ENCODE measurements around the gene ATP10B.

Gene ATP10B

DNA sequence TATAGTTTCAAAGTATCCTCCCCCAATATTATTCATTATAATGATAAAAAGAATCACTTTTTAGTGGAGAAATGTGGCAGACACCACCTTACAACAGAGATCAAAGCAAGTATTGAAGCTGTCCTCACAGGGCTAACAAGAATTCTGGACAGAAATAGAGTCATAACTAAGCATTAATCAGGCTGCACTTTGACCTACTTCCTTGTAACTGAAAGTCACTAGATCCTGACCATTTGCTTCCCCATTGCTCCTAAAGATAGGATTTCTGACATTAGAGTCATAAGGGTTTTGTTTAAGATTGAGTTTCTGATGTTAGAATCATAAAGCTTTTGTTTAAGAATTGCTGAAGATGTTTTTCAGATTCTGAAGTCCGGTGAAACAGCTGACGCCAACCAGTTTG lies 159.7 kb downstream of the ATP10B start:
- no peak for DNase-seq (ENCODE audit: low read depth in 3 of 3)

DNA sequence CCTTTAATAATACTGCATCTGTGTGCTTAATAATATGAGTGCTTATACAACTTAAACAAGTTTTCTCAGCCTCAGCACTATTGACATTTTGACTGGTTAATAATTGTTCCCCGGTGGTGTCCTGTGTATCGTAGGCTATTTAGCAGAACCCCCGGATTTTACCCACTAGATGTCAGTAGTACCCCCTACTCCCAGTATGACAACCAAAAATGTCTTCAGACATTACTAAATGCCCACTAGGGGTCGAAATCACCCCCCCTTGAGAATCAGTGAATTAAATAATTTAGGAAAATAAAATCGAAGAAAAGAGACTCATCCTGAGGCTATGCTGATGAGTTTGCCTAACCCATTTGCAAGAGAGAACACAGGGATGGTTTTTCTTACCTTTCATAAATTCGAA lies 166.3 kb downstream of the ATP10B start:
- no peak for DNase-seq (ENCODE audit: low read depth in 3 of 3)

DNA sequence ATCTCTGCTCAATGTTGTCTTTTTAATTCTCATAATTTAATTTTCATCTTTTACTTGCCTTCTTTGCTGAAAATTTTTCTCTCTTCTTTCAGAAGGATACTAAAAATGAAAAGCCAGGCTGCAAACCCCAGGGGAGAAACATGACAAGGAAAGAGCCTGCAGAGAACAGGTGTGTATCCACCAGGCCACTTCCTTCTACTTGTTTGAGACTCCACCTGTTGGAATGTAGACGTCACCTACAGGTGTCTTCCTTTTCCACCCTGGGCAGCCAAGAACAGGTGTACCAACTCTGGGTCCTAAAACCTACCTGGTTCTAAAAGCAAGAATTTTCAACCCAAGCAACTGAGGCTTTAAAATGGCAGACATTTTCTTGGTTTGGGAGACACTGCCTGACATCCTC lies 166.8 kb downstream of the ATP10B start:
- DNase-seq (ENCODE audit: low read depth in 3 of 3): no peak

DNA sequence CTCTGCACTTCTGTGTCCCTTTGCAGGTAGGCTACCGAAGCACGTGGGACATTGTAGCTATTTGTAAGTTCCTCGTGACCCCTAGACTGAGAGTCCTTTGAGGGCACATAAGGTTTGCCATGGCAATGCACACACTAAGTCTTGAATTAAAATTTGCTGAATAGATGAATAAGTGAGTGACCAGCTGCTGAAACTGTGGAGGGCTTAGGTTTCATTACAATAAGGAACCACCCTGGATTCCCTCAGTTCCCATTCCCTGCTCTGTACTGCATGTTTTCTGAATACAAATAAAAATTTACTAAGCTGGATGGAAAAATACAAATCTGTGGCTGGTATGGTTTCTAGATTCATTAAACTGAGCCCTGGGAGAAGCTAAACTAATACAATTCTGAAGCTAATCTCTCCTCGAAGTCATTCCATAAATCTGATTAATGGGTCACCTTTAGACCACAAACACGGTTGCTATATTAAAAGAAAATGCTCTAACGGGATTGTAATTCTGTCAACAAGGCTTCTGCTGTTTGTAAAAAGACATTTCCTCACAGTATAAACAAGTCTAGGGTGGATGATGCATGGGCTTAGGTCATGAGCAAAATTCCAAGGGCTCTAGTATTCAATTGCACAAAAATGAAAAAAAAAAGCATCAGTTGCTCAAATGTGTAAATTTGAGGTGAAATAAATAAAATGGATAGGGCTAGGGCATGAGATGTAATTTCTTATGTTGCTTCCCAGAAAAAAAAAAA lies 172.3 kb downstream of the ATP10B start:
- DNase-seq (ENCODE audit: low read depth in 3 of 3): no peak

DNA sequence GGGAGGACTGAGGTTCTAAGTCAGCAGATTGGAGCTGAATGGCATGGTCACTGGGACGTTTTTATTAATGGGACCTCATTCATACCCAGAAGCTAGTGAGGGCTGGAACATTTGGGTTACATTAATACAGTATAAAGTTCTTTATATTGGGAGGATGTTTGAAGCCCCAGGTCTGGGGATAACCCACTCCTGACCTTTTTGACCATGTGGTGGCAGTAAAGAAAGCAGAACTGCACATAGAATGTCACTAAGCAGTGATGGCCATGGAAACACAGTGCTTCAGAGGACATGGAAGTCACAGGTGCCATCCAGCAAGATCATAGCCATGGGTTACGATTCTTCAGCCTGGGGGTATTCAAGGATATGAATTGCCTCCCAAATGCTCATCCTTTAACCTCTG lies 176.0 kb downstream of the ATP10B start:
- DNase-seq (ENCODE audit: low read depth in 3 of 3): no peak

DNA sequence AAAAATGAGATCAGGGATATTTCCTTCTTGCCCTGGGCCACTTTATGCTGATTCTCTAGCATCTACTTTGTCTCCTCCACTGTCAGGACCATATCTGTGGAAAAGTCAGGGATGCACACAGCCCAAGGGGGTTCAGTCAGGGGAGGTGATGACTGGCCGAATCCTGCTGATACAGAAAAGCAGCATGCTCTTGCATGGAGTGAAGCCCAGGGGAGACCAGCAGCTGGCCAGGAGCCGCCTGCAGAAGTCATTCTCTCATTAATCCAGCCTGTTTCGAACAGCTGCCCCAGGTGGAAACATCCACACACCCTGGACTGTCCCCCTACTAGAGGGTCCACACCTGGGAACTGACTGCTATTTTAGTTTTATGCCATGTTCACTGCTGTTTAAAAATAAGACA lies 177.1 kb downstream of the ATP10B start:
- DNase-seq (ENCODE audit: low read depth in 3 of 3): no peak

DNA sequence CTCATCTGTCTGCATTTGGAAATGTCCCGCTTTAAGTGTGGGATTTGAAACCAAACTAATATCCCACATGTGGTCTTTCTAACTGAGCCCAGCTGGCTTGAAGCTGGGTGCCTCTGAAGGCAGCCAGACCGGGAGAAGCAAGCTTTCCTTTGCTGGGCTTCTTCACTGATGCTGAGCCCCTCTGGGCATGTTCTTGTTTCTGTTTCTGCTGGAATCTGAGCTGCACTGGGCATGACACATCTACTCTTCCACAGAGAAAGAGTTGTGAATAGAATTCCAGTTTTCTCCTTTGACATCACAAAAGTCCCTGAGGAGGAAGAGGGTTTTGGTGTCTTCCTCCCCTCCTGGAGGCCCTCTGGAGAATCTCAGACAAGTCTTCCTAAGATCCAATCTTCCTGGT lies 179.5 kb downstream of the ATP10B start:
- DNase-seq (ENCODE audit: low read depth in 3 of 3): no peak

DNA sequence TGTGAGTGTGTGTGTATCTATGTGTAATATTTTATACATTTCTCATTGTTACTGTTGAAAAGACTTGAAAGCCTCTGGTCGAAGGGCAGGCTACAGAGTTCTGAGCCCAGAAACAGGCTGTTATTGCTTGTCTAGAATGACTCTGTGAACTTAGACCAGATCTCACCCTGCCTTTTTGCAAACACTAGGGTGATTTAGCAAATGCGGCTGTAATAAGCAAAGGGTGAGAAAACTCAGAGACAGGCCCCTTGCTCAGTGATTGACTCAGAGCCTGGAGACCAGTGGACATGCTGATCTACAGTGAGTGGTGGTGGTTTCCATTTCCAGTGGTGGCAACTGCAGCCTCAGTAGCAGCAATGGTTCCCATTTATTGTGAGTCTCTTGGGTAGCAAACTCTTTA lies 183.7 kb downstream of the ATP10B start:
- no peak for DNase-seq (ENCODE audit: low read depth in 3 of 3)

DNA sequence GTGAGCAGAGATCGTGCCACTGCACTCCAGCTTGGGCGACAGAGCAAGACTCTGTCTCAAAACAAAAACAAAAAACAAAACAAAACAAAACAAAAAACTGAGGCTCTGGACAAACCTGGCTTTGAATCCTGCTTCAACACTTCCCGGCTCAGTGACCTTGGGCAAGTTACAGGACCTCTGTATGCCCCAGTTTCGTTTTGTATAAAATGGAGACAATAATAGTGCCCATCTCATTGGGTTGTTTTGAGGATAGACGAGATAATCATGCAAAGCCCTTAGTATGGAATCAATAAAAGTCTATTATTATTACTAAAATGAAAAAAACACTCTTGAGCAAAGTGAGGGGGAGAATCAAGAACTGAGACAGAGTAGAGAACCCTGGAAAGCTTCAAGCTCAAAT lies 184.9 kb downstream of the ATP10B start:
- no peak for DNase-seq (ENCODE audit: low read depth in 3 of 3)

DNA sequence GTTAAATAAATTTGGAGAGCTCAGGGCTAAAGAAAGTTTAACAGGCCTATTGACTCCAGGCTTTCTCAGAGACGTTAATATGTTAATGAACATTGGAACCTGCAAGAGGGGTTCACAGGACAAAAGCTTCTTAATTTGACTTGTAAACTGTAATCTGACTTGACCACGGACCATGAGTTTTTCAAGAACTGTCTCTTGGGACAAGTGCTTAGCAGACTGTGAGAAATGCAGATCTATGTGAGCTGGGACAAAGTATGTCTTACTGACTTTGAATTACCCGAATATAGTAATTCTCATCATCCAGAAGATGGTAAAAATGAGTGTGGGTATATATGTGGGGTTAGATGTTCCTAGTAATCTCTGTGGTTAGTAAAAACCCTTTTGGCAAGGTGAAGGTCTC lies 186.6 kb downstream of the ATP10B start:
- no peak for DNase-seq (ENCODE audit: low read depth in 3 of 3)

DNA sequence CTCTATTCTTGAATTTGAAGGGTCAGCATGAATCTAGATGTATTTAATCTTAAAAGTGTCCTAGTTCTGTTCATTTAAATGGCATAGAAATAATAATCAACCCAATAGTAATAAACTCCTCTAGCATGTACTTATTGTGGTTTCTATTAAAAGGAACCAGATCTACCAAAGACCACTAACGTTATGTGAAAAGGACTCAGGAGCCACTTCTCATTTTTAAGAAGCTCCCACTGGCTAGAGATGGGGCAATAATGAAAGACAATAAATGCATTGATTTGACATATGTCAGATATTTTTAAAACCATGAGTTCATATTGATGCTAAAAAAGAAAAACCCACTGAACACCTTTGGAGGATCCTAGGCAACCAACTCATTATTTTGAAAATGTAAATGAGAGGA lies 191.9 kb downstream of the ATP10B start:
- no peak for DNase-seq (ENCODE audit: low read depth in 3 of 3)

DNA sequence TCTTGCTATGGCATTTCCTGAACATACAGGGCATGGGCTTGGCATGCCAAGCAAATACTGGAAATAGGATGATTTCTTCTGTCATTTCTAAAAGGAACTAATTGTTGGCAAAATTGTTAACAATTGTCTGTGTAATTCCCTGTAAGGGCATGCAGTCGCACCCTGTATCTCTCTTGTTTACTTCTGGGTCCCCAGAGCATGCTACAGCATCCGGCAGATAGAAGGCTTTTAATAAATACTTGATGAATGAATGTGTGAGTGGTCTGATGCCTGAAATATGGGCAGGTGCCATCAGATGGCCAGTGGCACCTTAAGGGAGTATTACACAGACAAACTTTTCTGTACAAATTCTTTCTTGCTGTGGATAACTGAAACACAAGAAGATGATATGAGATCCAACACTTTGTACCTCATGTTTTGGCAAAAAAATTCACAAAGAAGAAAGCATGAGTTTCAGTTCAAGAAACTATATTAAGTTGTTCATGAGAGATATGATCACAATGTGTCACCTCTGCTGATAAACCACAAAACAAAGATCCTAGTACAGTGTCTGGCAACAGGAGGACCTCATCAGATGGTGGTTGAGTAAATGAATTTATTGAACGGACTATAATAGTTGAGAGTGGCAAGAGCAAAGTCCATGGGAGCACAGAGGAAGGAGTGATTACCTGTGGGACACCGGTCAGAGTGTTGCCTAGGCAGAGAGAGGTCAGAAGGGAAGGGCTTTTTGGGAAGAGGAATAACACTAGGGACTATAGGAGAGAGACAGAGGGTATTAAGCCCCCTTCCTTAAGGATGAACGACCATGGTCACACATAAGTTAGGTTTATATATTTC lies 194.2 kb downstream of the ATP10B start:
- no peak for DNase-seq (ENCODE audit: low read depth in 3 of 3)

DNA sequence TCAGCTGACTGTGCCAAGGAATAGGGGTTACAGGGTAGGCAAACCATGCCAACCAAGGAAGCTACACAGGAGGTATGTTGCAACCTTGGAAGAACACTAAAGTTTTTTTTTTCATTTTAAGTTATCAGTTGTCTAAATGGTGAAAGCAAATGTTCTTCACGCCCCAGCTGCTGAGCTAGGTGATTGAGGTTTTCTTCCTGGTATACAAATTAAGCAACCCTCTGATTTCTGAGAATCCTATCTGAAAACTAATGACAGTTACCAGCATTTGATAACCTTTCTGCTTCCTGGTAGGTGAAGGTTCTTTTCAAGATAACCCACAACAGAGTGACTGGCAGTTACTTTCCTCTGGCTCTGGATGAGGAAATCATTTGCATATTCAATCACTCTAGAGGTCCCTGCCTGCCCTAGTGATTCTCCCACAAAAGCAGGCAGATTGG lies 194.9 kb downstream of the ATP10B start:
- DNase-seq (ENCODE audit: low read depth in 3 of 3): no peak

DNA sequence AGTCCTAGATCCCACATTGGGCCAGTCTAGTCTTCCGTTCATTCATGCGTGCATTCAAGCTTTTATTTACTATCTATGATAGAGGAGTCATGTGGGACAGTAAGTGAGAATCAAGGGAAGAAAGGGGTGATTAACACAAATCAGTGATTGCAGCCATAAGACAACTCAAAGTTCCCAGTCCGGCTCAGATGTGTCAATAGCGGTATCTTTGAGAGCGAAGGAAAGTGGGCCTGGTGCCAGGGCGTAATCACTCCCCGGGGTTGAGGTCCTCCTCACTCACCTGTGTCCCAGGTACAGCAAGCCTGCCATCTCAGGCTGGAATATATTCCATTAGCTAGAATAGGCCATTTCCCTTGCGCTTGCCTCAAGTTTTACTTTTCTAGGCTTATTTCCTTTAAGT lies 196.3 kb downstream of the ATP10B start:
- DNase-seq (ENCODE audit: low read depth in 3 of 3): no peak

DNA sequence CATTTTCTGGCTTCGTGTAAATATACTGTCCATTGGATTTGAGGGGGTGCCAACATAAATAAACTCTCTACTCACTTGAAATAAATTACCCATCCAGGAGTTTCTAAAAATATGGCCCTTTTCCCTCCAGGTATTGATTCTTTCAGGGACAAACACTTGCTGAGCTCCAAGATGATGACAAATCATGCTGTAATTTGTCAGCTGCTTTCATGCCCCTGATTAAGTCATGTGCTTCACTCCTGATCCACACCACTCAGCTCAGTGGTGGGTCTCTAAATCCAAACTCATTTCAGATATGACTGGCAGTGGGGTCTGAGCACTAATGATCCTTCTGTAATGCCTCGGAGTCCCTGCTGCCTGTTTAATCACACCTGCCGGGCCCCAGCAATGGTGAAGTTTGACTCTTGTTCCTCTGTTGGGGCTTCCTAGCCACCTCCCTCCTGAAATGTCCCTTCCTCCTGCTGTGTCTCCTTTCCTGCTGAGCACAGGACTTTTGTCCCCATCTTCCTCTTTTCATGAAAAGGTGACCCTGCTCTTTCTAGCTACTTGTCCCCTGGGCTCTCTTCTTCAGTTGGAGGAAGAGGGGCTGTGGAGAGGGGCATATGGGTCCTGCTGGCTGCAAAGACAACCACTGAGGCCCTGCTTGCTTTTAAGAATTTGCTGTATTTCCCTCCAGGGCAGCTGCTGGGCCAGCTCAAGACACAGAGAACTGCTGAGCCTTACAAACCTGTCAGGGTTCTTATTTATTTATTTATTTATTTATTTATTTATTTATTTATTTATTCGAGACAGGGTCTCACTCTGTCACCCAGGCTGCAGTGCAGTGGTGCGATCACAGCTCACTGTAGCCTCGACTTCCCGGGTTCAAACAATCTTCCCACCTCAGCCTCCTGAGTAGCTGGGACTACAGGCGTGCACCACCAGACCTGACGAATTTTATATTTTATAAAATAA lies 200.0 kb downstream of the ATP10B start:
- DNase-seq (ENCODE audit: low read depth in 3 of 3): no peak

DNA sequence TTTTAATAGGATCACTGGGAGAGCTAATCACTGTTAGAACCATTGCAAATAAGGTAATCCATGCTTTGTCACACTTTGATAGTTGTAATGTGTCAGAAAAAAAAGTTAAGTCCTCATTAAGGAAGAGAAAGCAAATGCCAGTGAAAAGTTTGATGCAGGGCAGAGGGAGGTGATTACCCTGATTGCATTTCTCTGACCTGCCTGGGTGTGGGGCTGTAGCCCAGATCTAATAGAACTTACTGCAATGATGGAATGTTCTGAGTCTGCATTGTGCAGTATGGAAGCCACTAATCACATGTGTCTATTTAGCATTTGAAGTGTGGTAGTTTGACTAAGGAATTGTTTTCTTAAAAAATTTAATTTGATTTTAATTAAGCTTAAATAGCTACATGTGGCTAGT lies 202.7 kb downstream of the ATP10B start:
- no peak for DNase-seq (ENCODE audit: low read depth in 3 of 3)

DNA sequence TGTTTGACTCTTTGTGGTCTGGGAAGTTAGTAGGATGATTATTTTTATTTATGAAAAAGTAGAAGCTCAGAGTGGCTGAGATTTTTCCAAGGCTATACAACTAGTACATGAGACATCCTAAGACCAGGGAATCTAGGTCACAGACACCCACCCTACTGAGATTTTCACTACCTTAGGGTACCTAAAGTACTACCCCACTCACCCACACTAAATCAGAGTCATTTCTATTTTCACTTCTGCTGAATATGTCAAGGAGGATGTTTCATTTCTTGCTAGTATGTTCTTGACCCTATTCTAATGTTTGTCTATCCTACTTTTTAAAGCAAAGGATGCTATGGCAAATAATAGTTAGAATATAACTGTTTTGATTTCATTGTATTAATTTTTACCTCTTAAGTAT lies 206.0 kb downstream of the ATP10B start:
- DNase-seq (ENCODE audit: low read depth in 3 of 3): no peak

DNA sequence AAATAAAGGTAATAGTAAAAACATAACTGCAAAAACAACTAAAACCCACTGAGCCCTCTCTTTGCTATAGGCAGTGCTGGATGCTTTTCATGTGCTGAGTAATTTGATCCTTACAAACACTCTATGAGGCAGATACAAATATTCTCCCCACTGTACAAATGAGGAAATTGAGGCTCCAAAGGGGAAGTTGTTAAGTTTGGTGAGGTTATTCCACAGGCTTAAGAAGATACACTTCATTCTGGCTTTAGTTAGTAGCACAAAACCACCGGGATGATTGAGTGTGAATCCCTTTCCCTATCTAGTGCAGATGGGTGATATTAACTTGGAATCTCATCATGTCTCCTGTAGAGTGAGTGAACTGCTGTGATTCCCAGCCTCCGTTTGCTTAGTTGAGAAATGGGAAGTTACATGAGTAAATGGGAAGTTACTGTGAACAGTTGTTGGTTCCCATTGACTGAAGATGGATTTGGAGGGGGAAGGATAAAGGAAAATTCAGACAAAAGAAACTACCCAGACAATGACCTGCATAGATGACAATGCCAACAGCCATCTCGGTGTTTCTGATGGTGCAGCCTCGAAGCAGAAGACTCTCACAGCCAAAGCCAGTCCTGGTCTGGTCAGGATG lies 208.3 kb downstream of the ATP10B start:
- DNase-seq (ENCODE audit: low read depth in 3 of 3): no peak

DNA sequence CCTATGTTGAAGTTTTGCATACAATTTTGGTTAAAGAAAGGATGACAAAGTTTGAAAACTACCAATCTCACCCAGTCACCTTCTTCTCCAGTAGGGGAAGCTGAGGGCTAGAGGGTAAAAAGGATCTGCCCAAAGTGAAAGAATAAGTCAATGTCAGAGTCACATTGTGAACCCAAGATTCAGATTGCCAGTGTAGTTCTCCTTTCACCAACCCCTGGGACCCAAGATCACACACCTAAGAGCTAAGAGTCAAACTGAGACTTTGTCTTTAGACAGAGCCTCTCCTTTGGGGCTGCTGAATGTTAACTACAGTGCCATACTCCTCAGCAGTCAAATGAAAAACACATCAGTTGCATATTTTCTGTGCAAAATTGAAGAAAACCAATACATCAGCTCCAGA lies 210.6 kb downstream of the ATP10B start:
- no peak for DNase-seq (ENCODE audit: low read depth in 3 of 3)

DNA sequence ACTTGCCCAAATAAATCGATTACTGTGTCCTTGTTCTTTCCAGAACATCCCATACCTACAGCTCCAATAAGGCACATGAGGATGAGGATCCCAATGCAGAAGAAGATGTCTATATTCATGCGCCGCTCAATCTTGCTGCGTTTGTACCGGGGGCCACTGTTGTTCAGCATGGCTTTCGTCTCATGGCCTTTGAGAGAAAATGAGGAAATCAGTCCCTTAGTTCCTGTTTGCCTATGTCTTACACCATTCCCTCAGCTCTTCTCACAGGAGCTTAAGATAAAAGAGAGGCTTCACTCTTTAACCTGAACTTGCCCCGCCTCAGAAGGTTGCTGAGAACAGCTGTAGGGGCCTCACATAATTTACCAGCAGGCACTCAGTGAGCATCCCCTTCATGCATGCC lies 211.6 kb downstream of the ATP10B start:
- DNase-seq (ENCODE audit: low read depth in 3 of 3): no peak

DNA sequence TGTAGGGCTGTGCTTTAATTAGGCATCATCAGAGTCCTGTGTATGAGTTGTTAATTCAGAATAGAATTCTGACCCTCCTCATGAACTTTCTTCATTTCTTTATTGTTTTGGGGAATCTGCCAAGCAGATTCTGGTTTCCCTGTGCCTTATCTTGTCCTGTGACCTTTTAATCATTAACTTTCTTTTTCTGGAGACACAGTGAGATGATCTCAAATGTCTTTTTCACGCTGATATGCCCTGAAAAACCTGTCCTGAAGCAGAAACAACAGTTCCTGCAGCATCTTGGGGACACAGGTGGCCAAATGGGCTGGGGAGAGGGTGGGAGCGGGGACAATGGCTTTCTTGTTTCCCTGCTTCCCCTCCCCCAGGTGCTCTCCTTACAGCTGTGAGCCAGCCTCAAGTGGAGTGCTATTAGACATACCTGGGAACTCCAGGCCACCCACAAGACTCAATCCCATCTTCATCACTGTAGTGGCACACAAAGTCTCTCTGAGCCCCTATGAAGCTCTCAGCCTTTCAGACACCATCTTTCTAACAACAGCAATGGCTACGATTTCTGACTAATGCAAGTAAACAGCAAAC lies 213.8 kb downstream of the ATP10B start:
- DNase-seq (ENCODE audit: low read depth in 3 of 3): no peak
